Activated CD4-positive, alpha-beta T cell treated with anti-CD3 and anti-CD28 coated beads, Interleukin-2, Interleukin-6, amounts not matched to agents 100 ng/mL and 50 ng/mL, durations not matched to agents 16 hours and 8 hours (primary cell): ENCODE measurements around the gene SS18L1.
"Not testable (repeated sequence)": the region's sequence is repeated elsewhere in the genome, so short reads cannot be mapped to it uniquely, and the experiment has no call there.

ENCODE experiments used
- DNase-seq: peaks from one replicate; pipeline ENCODE4 v3.0.0-alpha.2; 2020

SS18L1 gene

GRCh38 chr20:62138912-62139311, 4.7 kb upstream of the SS18L1 start:
- DNase-seq = no peak

- DNase-seq = no peak
Measured at GRCh38 chr20:62139636-62140035, 3.9 kb upstream of the SS18L1 start.

- DNase-seq = no peak
Measured at GRCh38 chr20:62141043-62141396, 2.5 kb upstream of the SS18L1 start.

GRCh38 chr20:62141397-62142251, 1.9 kb upstream of the SS18L1 start:
- DNase-seq = peak; percentile 37

- DNase-seq = peak; percentile 32
Measured at GRCh38 chr20:62142252-62143080, 1.1 kb upstream of the SS18L1 start.

GRCh38 chr20:62143957-62144825, 622 bp downstream of the SS18L1 start:
- peak; percentile 75 for DNase-seq

- no peak for DNase-seq
Measured at GRCh38 chr20:62145688-62146018, 2.1 kb downstream of the SS18L1 start.

GRCh38 chr20:62146019-62146755, 2.6 kb downstream of the SS18L1 start:
- no peak for DNase-seq

GRCh38 chr20:62147125-62147524, 3.6 kb downstream of the SS18L1 start:
- DNase-seq = no peak

- DNase-seq = no peak
Measured at GRCh38 chr20:62147528-62147927, 4.0 kb downstream of the SS18L1 start.

GRCh38 chr20:62148383-62148782, 4.8 kb downstream of the SS18L1 start:
- DNase-seq = not testable (repeated sequence)

- DNase-seq = no peak
Measured at GRCh38 chr20:62148908-62149314, 5.3 kb downstream of the SS18L1 start.

- DNase-seq = no peak
Measured at GRCh38 chr20:62149532-62150309, 6.2 kb downstream of the SS18L1 start.

- DNase-seq = no peak
Measured at GRCh38 chr20:62150310-62150575, 6.7 kb downstream of the SS18L1 start.

- no peak for DNase-seq
Measured at GRCh38 chr20:62151225-62151624, 7.7 kb downstream of the SS18L1 start.

- DNase-seq = no peak
Measured at GRCh38 chr20:62151835-62152364, 8.3 kb downstream of the SS18L1 start.

- no peak for DNase-seq
Measured at GRCh38 chr20:62155428-62156253, 12.1 kb downstream of the SS18L1 start.

GRCh38 chr20:62156254-62156556, 12.6 kb downstream of the SS18L1 start:
- no peak for DNase-seq

- DNase-seq = peak; percentile 76
Measured at GRCh38 chr20:62156592-62157386, 13.2 kb downstream of the SS18L1 start.
